Chondrocyte (in vitro differentiated cells): ENCODE measurements around the gene ITGA3. TPM values are rescaled to one million over a fixed set of nuclear protein-coding genes. Genes with fewer than 3 reads are reported as not detected.
"Not testable (repeated sequence)": the region's sequence is repeated elsewhere in the genome, so short reads cannot be mapped to it uniquely, and the experiment has no call there.

Source experiments
- DNase-seq: peaks from one replicate; pipeline ENCODE4 v3.0.0; 2021; ENCODE audit warnings: mixed read lengths, low spot score
- H3K27ac Mint-ChIP-seq: one replicate; pipeline ENCODE4 v1.8.0; 2021; ENCODE audit warnings: mild to moderate bottlenecking, moderate library complexity, mixed read lengths; ENCODE audit not compliant: unreplicated experiment
- H3K27me3 Mint-ChIP-seq: 2 replicates; pipeline ENCODE4 v1.8.0; 2021; ENCODE audit warnings: low read depth, mixed read lengths
- H3K36me3 Mint-ChIP-seq: 2 replicates; pipeline ENCODE4 v1.8.0; 2021; ENCODE audit warnings: low read depth, mixed read lengths
- H3K4me1 Mint-ChIP-seq: 2 replicates; pipeline ENCODE4 v1.8.0; 2021; ENCODE audit warnings: low read depth, mild to moderate bottlenecking, mixed read lengths
- H3K4me3 Mint-ChIP-seq: one replicate; pipeline ENCODE4 v1.8.0; 2021; ENCODE audit warnings: mild to moderate bottlenecking, moderate library complexity, mixed read lengths; ENCODE audit not compliant: unreplicated experiment
- H3K9me3 Mint-ChIP-seq: 2 replicates; pipeline ENCODE4 v1.8.0; 2021; ENCODE audit warnings: low read depth, mixed read lengths
- total RNA-seq: library from RNA; stranded (reverse); gene quantifications from 3 replicates; pipeline ENCODE4 v1.2.1, GENCODE V29; 2021
- TF ChIP-seq, protein P1 (sequence below): fragments of 200-600 bp; sonication (generic); IDR thresholded peaks from 2 replicates; pipeline ENCODE4 v1.5.0; 2021; ENCODE audit warnings: antibody characterized with exemption, mild to moderate bottlenecking, moderate library complexity

ITGA3 gene
- total RNA-seq, 1 donor from 2014 or later = 216 TPM

DNA sequence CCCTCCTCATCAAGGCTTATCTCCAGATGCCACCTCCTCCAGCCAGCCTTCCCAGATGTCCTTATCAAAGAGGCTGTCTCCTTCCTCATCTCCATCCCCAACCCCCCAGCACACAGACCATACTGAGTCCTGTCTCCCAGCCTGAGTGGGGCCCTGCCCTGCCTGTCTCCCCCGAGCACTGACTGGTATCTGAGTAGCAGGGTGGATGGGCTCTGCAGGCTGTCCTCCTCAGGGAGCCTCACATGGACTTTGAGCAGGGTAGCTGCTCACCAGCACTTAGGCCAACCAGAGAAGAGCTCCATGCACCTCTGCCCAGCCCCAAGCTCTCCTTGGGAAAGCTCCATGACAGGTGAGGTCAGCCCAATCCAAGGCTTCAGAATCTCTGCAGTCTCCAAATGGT lies 20.0 kb upstream of the ITGA3 start:
- no peaks in the 10 kb centered on the region for H3K27me3 Mint-ChIP-seq
- H3K36me3 Mint-ChIP-seq = no peaks in the 10 kb centered on the region
- H3K27ac Mint-ChIP-seq = no peak overlapping the region
- H3K9me3 Mint-ChIP-seq = no peaks in the 10 kb centered on the region
- H3K4me1 Mint-ChIP-seq = peaks cover 61% of the 10 kb centered on the region
- peak; percentile 64 for DNase-seq
- TF ChIP-seq, protein P1, sequence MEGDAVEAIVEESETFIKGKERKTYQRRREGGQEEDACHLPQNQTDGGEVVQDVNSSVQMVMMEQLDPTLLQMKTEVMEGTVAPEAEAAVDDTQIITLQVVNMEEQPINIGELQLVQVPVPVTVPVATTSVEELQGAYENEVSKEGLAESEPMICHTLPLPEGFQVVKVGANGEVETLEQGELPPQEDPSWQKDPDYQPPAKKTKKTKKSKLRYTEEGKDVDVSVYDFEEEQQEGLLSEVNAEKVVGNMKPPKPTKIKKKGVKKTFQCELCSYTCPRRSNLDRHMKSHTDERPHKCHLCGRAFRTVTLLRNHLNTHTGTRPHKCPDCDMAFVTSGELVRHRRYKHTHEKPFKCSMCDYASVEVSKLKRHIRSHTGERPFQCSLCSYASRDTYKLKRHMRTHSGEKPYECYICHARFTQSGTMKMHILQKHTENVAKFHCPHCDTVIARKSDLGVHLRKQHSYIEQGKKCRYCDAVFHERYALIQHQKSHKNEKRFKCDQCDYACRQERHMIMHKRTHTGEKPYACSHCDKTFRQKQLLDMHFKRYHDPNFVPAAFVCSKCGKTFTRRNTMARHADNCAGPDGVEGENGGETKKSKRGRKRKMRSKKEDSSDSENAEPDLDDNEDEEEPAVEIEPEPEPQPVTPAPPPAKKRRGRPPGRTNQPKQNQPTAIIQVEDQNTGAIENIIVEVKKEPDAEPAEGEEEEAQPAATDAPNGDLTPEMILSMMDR = no peak
- no peak overlapping the region for H3K4me3 Mint-ChIP-seq

DNA sequence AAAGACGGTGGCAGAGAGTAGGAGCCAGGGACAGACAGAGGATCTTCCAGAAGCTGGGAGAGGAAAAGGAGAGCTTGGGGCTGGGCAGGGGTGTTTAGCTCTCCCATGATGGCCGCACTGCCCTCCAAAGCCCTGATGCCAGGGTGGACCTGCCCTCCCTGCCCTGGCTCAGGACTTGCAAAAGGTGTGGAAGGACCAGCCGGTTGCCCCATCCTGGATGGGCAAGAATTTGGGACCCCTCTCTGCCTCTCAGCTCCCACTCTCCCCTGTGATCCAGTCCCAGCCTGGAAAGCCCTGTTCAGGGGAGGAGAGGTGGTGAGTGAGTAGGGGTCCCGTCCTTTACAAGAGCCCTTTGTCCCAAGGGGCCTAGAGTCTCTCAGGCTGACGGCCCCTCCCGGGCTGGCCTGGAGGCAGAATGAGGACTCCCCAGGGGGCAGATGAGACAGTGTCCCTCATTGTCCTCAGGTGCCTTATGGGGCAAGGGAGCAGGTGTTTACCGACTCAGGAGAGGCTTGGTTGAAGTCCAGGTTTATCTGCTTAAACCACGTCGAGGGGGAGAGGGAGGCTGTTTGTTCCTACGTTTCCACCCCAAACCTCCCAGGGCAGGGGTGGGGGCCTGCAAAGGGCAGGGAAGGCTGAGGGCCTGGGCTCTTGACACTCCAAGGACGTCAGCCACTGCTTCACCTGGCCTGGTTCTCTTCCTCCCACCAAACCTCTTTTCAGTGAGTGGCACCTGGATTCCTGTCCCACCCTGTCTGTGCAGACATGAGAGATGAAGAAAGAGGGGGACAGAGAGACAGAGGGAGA lies 19.3 kb upstream of the ITGA3 start:
- H3K9me3 Mint-ChIP-seq = no peaks in the 10 kb centered on the region
- peak; percentile 59 for DNase-seq
- H3K27ac Mint-ChIP-seq = peak overlapping the region; percentile 81
- no peaks in the 10 kb centered on the region for H3K27me3 Mint-ChIP-seq
- H3K4me3 Mint-ChIP-seq = no peak overlapping the region
- H3K36me3 Mint-ChIP-seq = no peaks in the 10 kb centered on the region
- H3K4me1 Mint-ChIP-seq = peaks cover 54% of the 10 kb centered on the region
- TF ChIP-seq, protein P1 = no peak

GRCh38 chr17:50037321-50038107 lies 18.4 kb upstream of the ITGA3 start:
- Mint-ChIP-seq H3K27me3 (no peaks in the 10 kb centered on the region), H3K4me1 (peaks cover 52% of the 10 kb centered on the region), H3K9me3 (no peaks in the 10 kb centered on the region), H3K27ac (peak overlapping the region; percentile 61), H3K4me3 (no peak overlapping the region), H3K36me3 (no peaks in the 10 kb centered on the region)
- DNase-seq = peak; percentile 89
- TF ChIP-seq, protein P1 = no peak

GRCh38 chr17:50039058-50039457 lies 16.9 kb upstream of the ITGA3 start:
- H3K4me1 Mint-ChIP-seq = peaks cover 54% of the 10 kb centered on the region
- TF ChIP-seq, protein P1 = no peak
- H3K4me3 Mint-ChIP-seq = no peak overlapping the region
- peak; percentile 51 for DNase-seq
- no peaks in the 10 kb centered on the region for H3K36me3 Mint-ChIP-seq
- no peaks in the 10 kb centered on the region for H3K9me3 Mint-ChIP-seq
- no peak overlapping the region for H3K27ac Mint-ChIP-seq
- H3K27me3 Mint-ChIP-seq = no peaks in the 10 kb centered on the region

- not testable (repeated sequence) for H3K36me3 Mint-ChIP-seq, H3K9me3 Mint-ChIP-seq, H3K4me3 Mint-ChIP-seq, H3K27ac Mint-ChIP-seq, H3K27me3 Mint-ChIP-seq
- peak; percentile 10 for DNase-seq
- peaks cover 43% of the 10 kb centered on the region for H3K4me1 Mint-ChIP-seq
Observed at GRCh38 chr17:50040496-50040895, 15.4 kb upstream of the ITGA3 start.
